Activated T-cell treated with anti-CD3 and anti-CD28 coated beads, Interleukin-2, amount 50 U/mL, for 24 hours (primary cell): ENCODE measurements around the gene TPGS2.
"Not testable (repeated sequence)": the region's sequence is repeated elsewhere in the genome, so short reads cannot be mapped to it uniquely, and the experiment has no call there.

Experiments used
- DNase-seq: peaks from one replicate; pipeline ENCODE4 v3.0.0-alpha.2; 2020
- H3K27ac Mint-ChIP-seq: 2 replicates; pipeline ENCODE4 v1.8.0; 2020; ENCODE audit warnings: mild to moderate bottlenecking, mixed read lengths
- H3K27me3 Mint-ChIP-seq: 2 replicates; pipeline ENCODE4 v1.8.0; 2020; ENCODE audit warnings: mixed read lengths
- H3K36me3 Mint-ChIP-seq: 2 replicates; pipeline ENCODE4 v1.8.0; 2020; ENCODE audit warnings: low read depth, mixed read lengths
- H3K4me1 Mint-ChIP-seq: 2 replicates; pipeline ENCODE4 v1.8.0; 2020; ENCODE audit warnings: low read depth, mixed read lengths
- H3K4me3 Mint-ChIP-seq: 2 replicates; pipeline ENCODE4 v1.8.0; 2020; ENCODE audit warnings: mild to moderate bottlenecking, moderate library complexity, mixed read lengths
- H3K9me3 Mint-ChIP-seq: 2 replicates; pipeline ENCODE4 v1.8.0; 2020; ENCODE audit warnings: mixed read lengths

The TPGS2 gene, protein sequence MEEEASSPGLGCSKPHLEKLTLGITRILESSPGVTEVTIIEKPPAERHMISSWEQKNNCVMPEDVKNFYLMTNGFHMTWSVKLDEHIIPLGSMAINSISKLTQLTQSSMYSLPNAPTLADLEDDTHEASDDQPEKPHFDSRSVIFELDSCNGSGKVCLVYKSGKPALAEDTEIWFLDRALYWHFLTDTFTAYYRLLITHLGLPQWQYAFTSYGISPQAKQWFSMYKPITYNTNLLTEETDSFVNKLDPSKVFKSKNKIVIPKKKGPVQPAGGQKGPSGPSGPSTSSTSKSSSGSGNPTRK

GRCh38 chr18:36828630-36829361 is at the start of gene TPGS2, which contains the start of gene KIAA1328:
Gene TPGS2, minus strand, starts transcription at chr18:36829002. Its CDS starts 235 bp downstream, at chr18:36828767.
Gene KIAA1328, plus strand, starts transcription at chr18:36829127. Its CDS starts 12 bp downstream, at chr18:36829139.
- Mint-ChIP-seq H3K9me3 (no peaks in the 10 kb centered on the region), H3K4me1 (peaks cover 50% of the 10 kb centered on the region), H3K36me3 (peaks cover 34% of the 10 kb centered on the region), H3K4me3 (peak within 1 kb of the TSS; percentile 97), H3K27me3 (no peaks in the 10 kb centered on the region), H3K27ac (peak within 1 kb of the TSS; percentile 95)
- peak; percentile 92 for DNase-seq

DNA sequence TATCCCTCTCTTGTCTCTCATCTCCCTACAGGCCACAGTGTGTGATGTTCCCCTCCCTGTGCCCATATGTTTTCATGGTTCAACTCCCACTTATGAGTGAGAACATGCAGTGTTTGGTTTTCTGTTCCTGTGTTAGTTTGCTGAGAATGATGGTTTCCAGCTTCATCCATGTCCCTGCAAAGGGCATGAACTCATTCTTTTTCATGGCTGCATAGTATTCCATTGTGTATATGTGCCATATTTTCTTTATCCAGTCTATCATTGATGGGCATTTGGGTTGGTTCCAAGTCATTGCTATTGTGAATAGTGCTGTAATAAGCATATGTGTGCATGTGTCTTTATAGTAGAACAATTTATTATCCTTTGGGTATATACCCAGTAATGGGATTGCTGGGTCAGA is 45.0 kb upstream of the TPGS2 start:
- DNase-seq, H3K9me3 Mint-ChIP-seq, H3K27ac Mint-ChIP-seq, H3K27me3 Mint-ChIP-seq, H3K4me3 Mint-ChIP-seq, H3K4me1 Mint-ChIP-seq: not testable (repeated sequence)
- H3K36me3 Mint-ChIP-seq: peaks cover 68% of the 10 kb centered on the region

DNA sequence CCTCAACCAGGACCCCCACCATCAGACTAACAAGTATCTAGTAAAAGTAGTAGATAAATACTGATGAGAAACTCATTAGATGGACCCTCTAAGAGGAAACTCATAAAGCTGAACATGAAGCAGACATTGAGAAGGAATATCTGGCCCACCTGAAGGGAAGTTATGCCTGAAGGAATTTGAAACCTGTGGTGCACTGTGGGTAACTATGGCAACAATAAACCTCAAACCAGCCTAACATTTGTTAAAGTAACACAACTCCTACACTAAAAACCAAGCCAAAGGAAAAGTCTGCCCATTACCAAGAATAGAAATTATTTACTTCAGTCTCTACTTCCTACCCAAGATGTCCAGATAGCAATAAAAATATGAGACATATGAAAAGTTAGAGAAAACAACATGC is 43.5 kb upstream of the TPGS2 start:
- DNase-seq: no peak
- H3K9me3 Mint-ChIP-seq: peaks cover 3% of the 10 kb centered on the region
- peaks cover 4% of the 10 kb centered on the region for H3K4me1 Mint-ChIP-seq
- no peak overlapping the region for H3K4me3 Mint-ChIP-seq
- H3K27me3 Mint-ChIP-seq: no peaks in the 10 kb centered on the region
- peaks cover 58% of the 10 kb centered on the region for H3K36me3 Mint-ChIP-seq
- no peak overlapping the region for H3K27ac Mint-ChIP-seq

DNA sequence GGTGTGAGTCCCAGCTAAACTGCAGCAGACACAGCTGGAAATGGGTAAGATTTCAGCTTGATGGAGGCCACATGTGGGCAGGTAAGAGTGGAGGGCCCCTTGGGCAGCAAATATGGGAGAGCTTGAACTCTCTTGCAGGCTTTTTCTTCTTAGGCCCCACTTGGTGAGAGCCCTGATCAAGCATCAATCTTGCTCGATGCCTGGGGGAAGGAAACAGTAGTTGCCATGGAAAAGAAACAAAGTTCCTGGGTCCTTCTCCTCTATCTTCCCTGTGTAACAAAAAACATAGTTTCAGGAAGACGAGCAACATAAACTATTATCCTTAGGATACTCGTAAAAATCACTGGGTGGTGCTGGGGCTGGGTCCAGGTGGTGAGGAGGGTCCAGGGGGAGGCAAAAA is 43.0 kb upstream of the TPGS2 start:
- no peak for DNase-seq
- Mint-ChIP-seq H3K4me3 (no peak overlapping the region), H3K4me1 (peaks cover 4% of the 10 kb centered on the region), H3K9me3 (peaks cover 3% of the 10 kb centered on the region), H3K36me3 (peaks cover 61% of the 10 kb centered on the region), H3K27me3 (no peaks in the 10 kb centered on the region), H3K27ac (no peak overlapping the region)

- H3K4me3 Mint-ChIP-seq: no peak overlapping the region
- H3K27ac Mint-ChIP-seq: no peak overlapping the region
- DNase-seq: no peak
- H3K36me3 Mint-ChIP-seq: peaks cover 42% of the 10 kb centered on the region
- H3K4me1 Mint-ChIP-seq: peaks cover 6% of the 10 kb centered on the region
- H3K9me3 Mint-ChIP-seq: peaks cover 3% of the 10 kb centered on the region
- no peaks in the 10 kb centered on the region for H3K27me3 Mint-ChIP-seq
These were observed 38.3 kb upstream of the TPGS2 start for GRCh38 chr18:36867056-36867455.

GRCh38 chr18:36862182-36862581 is 33.4 kb upstream of the TPGS2 start:
- Mint-ChIP-seq H3K4me3 (no peak overlapping the region), H3K27ac (no peak overlapping the region), H3K36me3 (peaks cover 36% of the 10 kb centered on the region), H3K27me3 (no peaks in the 10 kb centered on the region), H3K4me1 (peaks cover 9% of the 10 kb centered on the region), H3K9me3 (no peaks in the 10 kb centered on the region)
- no peak for DNase-seq

GRCh38 chr18:36856815-36857214 is 28.0 kb upstream of the TPGS2 start:
- Mint-ChIP-seq H3K27ac (no peak overlapping the region), H3K4me3 (no peak overlapping the region), H3K27me3 (no peaks in the 10 kb centered on the region), H3K36me3 (peaks cover 54% of the 10 kb centered on the region), H3K4me1 (peaks cover under 1% of the 10 kb centered on the region), H3K9me3 (peaks cover 12% of the 10 kb centered on the region)
- DNase-seq: no peak

DNA sequence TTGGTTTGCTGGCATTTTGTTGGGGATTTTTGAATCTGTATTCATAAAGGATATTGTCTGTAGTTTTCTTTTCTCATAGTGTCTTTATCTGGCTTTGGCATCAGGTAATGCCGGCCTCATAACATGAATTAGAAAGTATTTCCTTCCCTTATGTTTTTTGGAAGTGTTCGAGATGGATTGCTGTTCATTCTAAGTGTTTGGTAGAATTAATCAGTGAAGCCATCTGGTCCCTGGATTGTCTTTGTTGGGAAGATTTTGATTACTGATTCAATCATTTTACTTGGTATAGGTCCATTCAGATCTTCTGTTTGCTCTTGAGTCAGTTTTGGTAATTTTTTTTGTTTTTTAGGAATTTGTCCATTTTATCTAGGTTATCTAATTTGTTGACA is 22.4 kb upstream of the TPGS2 start:
- Mint-ChIP-seq H3K27me3 (no peaks in the 10 kb centered on the region), H3K4me1 (peaks cover 8% of the 10 kb centered on the region), H3K9me3 (peaks cover 15% of the 10 kb centered on the region), H3K4me3 (no peak overlapping the region), H3K27ac (peak overlapping the region; percentile 52), H3K36me3 (peaks cover 58% of the 10 kb centered on the region)
- DNase-seq: no peak

GRCh38 chr18:36850527-36851201 is 21.9 kb upstream of the TPGS2 start:
- peaks cover 15% of the 10 kb centered on the region for H3K9me3 Mint-ChIP-seq

GRCh38 chr18:36849288-36850006 is 20.6 kb upstream of the TPGS2 start:
- Mint-ChIP-seq H3K27ac (no peak overlapping the region), H3K9me3 (peaks cover 15% of the 10 kb centered on the region)
- no peak for DNase-seq

More at GRCh38 chr18:36850527-36851201, 21.9 kb upstream of the TPGS2 start:
- peak overlapping the region; percentile 52 for H3K27ac Mint-ChIP-seq
- no peak overlapping the region for H3K4me3 Mint-ChIP-seq
- peaks cover 8% of the 10 kb centered on the region for H3K4me1 Mint-ChIP-seq
- peaks cover 54% of the 10 kb centered on the region for H3K36me3 Mint-ChIP-seq
- DNase-seq: no peak
- no peaks in the 10 kb centered on the region for H3K27me3 Mint-ChIP-seq

GRCh38 chr18:36848609-36849008 is 19.8 kb upstream of the TPGS2 start:
- Mint-ChIP-seq H3K4me3 (no peak overlapping the region), H3K27ac (no peak overlapping the region), H3K36me3 (peaks cover 58% of the 10 kb centered on the region), H3K9me3 (peaks cover 15% of the 10 kb centered on the region), H3K4me1 (peaks cover 8% of the 10 kb centered on the region), H3K27me3 (no peaks in the 10 kb centered on the region)
- no peak for DNase-seq

More at GRCh38 chr18:36849288-36850006, 20.6 kb upstream of the TPGS2 start:
- Mint-ChIP-seq H3K4me1 (peaks cover 8% of the 10 kb centered on the region), H3K27me3 (no peaks in the 10 kb centered on the region), H3K36me3 (peaks cover 58% of the 10 kb centered on the region), H3K4me3 (no peak overlapping the region)

DNA sequence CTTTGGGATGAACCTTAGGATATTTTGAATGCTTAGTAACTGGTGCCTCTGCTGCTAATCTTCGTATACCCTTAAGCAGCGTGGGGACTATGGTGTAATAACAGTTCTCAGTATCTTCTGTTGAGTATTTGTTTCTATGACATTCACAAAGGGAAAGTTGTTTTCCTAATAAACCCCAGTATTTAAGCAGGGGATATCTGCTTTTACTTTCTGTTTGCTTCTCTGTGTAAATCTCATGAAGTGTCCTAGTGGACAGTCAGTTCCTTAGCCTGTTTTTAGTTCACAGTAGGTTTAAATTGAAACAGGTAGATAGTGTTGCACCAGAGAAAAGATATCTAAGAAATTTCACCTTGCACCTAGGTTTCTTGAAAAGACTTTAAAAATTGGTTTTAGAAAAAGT is 15.0 kb upstream of the TPGS2 start:
- H3K27ac Mint-ChIP-seq: no peak overlapping the region
- no peaks in the 10 kb centered on the region for H3K9me3 Mint-ChIP-seq
- H3K4me1 Mint-ChIP-seq: peaks cover 3% of the 10 kb centered on the region
- no peak overlapping the region for H3K4me3 Mint-ChIP-seq
- H3K27me3 Mint-ChIP-seq: no peaks in the 10 kb centered on the region
- DNase-seq: no peak
- peaks cover 53% of the 10 kb centered on the region for H3K36me3 Mint-ChIP-seq

DNA sequence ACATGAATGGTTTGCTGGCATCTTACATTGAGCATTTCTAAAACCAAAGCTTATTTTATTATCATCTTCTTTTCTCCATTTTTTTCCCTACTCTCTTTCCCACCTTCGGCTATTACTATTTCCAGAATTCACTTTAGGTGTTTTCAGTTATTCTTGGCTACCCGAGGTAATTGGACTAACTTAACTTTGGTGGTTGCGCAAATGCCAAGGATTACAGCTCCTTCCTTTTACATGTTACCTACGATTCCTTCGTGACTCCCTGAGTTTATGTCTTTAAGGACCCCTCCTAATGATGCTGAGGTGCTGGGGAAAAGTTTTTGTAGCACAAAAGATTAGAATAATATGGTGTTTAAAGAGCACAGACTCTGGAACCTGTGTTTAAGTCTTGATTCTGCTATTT is 14.4 kb upstream of the TPGS2 start:
- no peak for DNase-seq
- Mint-ChIP-seq H3K4me3 (no peak overlapping the region), H3K4me1 (peaks cover 3% of the 10 kb centered on the region), H3K36me3 (peaks cover 58% of the 10 kb centered on the region), H3K9me3 (no peaks in the 10 kb centered on the region), H3K27me3 (no peaks in the 10 kb centered on the region), H3K27ac (no peak overlapping the region)

- DNase-seq: no peak
- no peak overlapping the region for H3K27ac Mint-ChIP-seq
- peaks cover 76% of the 10 kb centered on the region for H3K36me3 Mint-ChIP-seq
- H3K4me3 Mint-ChIP-seq: no peak overlapping the region
- H3K4me1 Mint-ChIP-seq: peaks cover 3% of the 10 kb centered on the region
- no peaks in the 10 kb centered on the region for H3K27me3 Mint-ChIP-seq
- H3K9me3 Mint-ChIP-seq: no peaks in the 10 kb centered on the region
These were observed 11.0 kb upstream of the TPGS2 start for GRCh38 chr18:36839835-36840234.
